Psoas muscle (tissue), 8 donors: ENCODE measurements around the gene BABAM1. TPM values are rescaled to one million over a fixed set of nuclear protein-coding genes. Genes with fewer than 3 reads are reported as not detected.
A peak's percentile ranks its signal among the peaks of the same experiment; 100 is the strongest.

Source experiments
- ATAC-seq, 4 donors: fragments of 200-7000 bp; cut with Tn5 transposase; one replicate each; pipeline ENCODE4 v1.9.1; 2020; ENCODE audit warnings: moderate library complexity in 3 of 4, mild to moderate bottlenecking in 2 of 4
- DNase-seq, 2 donors: peaks; one replicate each; pipeline ENCODE4 v3.0.0-alpha.2; 2020
- H3K27ac ChIP-seq: fragments of 200-600 bp; one replicate; pipeline ENCODE4 v1.8.0; 2022
- H3K27me3 ChIP-seq, 3 donors: fragments of 200-600 bp in 1 of 3; one replicate each; pipeline versions ENCODE4 v1.6.1 to v1.8.0; 2013 to 2022; ENCODE audit warnings: low read length in 2 of 3, mild to moderate bottlenecking in 2 of 3, moderate library complexity in 1 of 3; ENCODE audit not compliant: insufficient read depth in 3 of 3
- H3K36me3 ChIP-seq, 2 donors: fragments of 200-600 bp in 1 of 2; one replicate each; pipeline versions ENCODE4 v1.6.1 to v1.8.0; 2013 to 2022; ENCODE audit warnings: low read depth in 1 of 2, mild to moderate bottlenecking in 1 of 2, moderate library complexity in 1 of 2; ENCODE audit not compliant: insufficient read depth in 1 of 2
- H3K4me1 ChIP-seq: fragments of 200-600 bp; one replicate; pipeline ENCODE4 v1.8.0; 2022
- H3K4me3 ChIP-seq: fragments of 200-600 bp; one replicate; pipeline ENCODE4 v1.8.0; 2022; ENCODE audit warnings: mild to moderate bottlenecking
- H3K9me3 ChIP-seq: fragments of 200-600 bp; one replicate; pipeline ENCODE4 v1.8.0; 2022
- CTCF ChIP-seq: fragments of 200-600 bp; IDR thresholded peaks from one replicate; pipeline ENCODE4 v1.8.0; 2022; ENCODE audit warnings: antibody characterized with exemption
- WGBS, 3 donors: extraction: QIAGEN DNeasy Blood & Tissue Kit; methylation state at CpG; one replicate each; pipeline versions ENCODE4 v1.1.6 to v1.1.7; 2013; 5-methylcytosine and 5-hydroxymethylcytosine counted together
- intact Hi-C, 2 donors: fragments of 100-400 bp; cut with DNase I; formaldehyde crosslinking; loops; one replicate each; pipeline versions ENCODE4 v1.11.0 to v1.14.2; 2022
- polyA plus RNA-seq, 3 donors: library from polyadenylated mRNA; stranded (reverse); fragments of 200-250 nt; gene quantifications; one replicate each; pipeline ENCODE4 v1.2.3, GENCODE V29; 2013
- total RNA-seq, 4 donors: library from RNA; stranded (reverse); fragmentation: NEBNext Ultra II Directional in 2 of 4; extraction: Animal tissue kit (Norgen Biotek cat#: 25700) in 2 of 4; gene quantifications; one replicate each; pipeline versions ENCODE4 v1.2.1 to v1.2.4, GENCODE V29; 2021 to 2023
- donor health status: healthy with polysubstance abuse.
- donor health status: DM: no; HTN: no; CAD: no; lungs with moderate emphysema.
- donor health status: Bipolar disorder and iron deficiency.
- donor health status: healthy.
- donor health status: DM: yes; HTN: yes; CAD: no.
- donor health status: DM: no; HTN: no; CAD: no.
- donor health status: DM: no; HTN: no; CAD: no.
- donor health status: DM: yes; HTN: yes; CAD: no.

The BABAM1 gene
- total and polyA plus RNA-seq, 7 donors: 70.0 to 145 (median 90.7) TPM

GRCh38 chr19:17321655-17322489 is 54.6 kb downstream of the BABAM1 start:
- ATAC-seq (peak in 1 of 4 donors; percentile 15), DNase-seq (no peak)
- Histone ChIP-seq H3K27me3 (no peaks in the 10 kb centered on the region), H3K4me3 (no peak overlapping the region), H3K36me3 (peaks cover 3 to 59% of the 10 kb centered on the region in 2 donors), H3K4me1 (no peaks in the 10 kb centered on the region), H3K27ac (no peak overlapping the region), H3K9me3 (no peaks in the 10 kb centered on the region)
- intact Hi-C loops: no loop called here
- TF ChIP-seq CTCF: no peak
- 86 to 89% (median 86%) methylated on average over 17 to 19 of the region's 19 CpGs for WGBS, 3 donors

- DNase-seq (no peak), ATAC-seq (no peak)
- H3K9me3 ChIP-seq: no peaks in the 10 kb centered on the region
- H3K27me3 ChIP-seq: no peaks in the 10 kb centered on the region
- H3K36me3 ChIP-seq: peaks cover 3 to 60% of the 10 kb centered on the region in 2 donors
- no peak overlapping the region for H3K27ac ChIP-seq
- H3K4me3 ChIP-seq: no peak overlapping the region
- intact Hi-C loops: no loop called here
- H3K4me1 ChIP-seq: no peaks in the 10 kb centered on the region
- 62 to 76% (median 68%) methylated on average over 10 of the region's 10 CpGs for WGBS, 3 donors
- no peak for TF ChIP-seq CTCF
These were observed 55.6 kb downstream of the BABAM1 start for GRCh38 chr19:17322854-17323253.

GRCh38 chr19:17323300-17323963 is 56.2 kb downstream of the BABAM1 start:
- no peak for DNase-seq
- Histone ChIP-seq H3K4me1 (no peaks in the 10 kb centered on the region), H3K27ac (no peak overlapping the region), H3K9me3 (no peaks in the 10 kb centered on the region), H3K27me3 (no peaks in the 10 kb centered on the region), H3K4me3 (no peak overlapping the region), H3K36me3 (peaks cover 3 to 60% of the 10 kb centered on the region in 2 donors)
- intact Hi-C loops: no loop called here
- 37 to 55% (median 54%) methylated on average over 22 to 52 of the region's 56 CpGs for WGBS, 3 donors
- ATAC-seq: no peak
- no peak for TF ChIP-seq CTCF

- DNase-seq: no peak
- no peaks in the 10 kb centered on the region for H3K4me1 ChIP-seq
- H3K27me3 ChIP-seq: no peaks in the 10 kb centered on the region
These were observed 56.7 kb downstream of the BABAM1 start for GRCh38 chr19:17323964-17324332.

More at GRCh38 chr19:17323964-17324332, 56.7 kb downstream of the BABAM1 start:
- no peak for ATAC-seq
- intact Hi-C loops: no loop called here
- TF ChIP-seq CTCF: no peak
- no peak overlapping the region for H3K27ac ChIP-seq
- H3K9me3 ChIP-seq: no peaks in the 10 kb centered on the region
- WGBS, 3 donors: 25 to 45% (median 41%) methylated on average over 7 of the region's 7 CpGs
- H3K4me3 ChIP-seq: no peak overlapping the region
- H3K36me3 ChIP-seq: peaks cover 3 to 59% of the 10 kb centered on the region in 2 donors
